Measurements from ENCODE around the gene SYNE2. TPM values are rescaled to one million over a fixed set of nuclear protein-coding genes. Genes with fewer than 3 reads are reported as not detected.

SYNE2 gene
- total and polyA plus RNA-seq, 10 of the 15 experiments (the other 5 are each of a cell fraction or from before 2014, with no cell fraction given): 2.1 to 52.7 (median 38.1) TPM

GRCh38 chr14:64201921-64202545 lies 349.2 kb downstream of the SYNE2 start:
- Histone ChIP-seq H3K36me3 (ENCODE audit: control insufficient read depth in 2 of 2, insufficient read depth in 2 of 2, low read length in 1 of 2) (peaks cover 3 to 4% of the 10 kb centered on the region in 2 experiments; a peak in 3 of 4 replicates), H3K4me1 (ENCODE audit: control insufficient read depth, insufficient read depth, low read length) (peaks cover 3% of the 10 kb centered on the region), H3K27me3 (replicated peaks in 1 of 2; ENCODE audit: control insufficient read depth in 2 of 2, insufficient read depth in 2 of 2, low read length in 1 of 2) (no peaks in the 10 kb centered on the region), H3K9me3 (replicated peaks; ENCODE audit: control insufficient read depth, insufficient read depth, low read length) (no peaks in the 10 kb centered on the region), H3K4me3 (no peak overlapping the region), H3K79me2 (ENCODE audit: control insufficient read depth, insufficient read depth, low read length) (no peaks in the 10 kb centered on the region; the same call in none of the 2 replicates), H2AFZ (ENCODE audit: control insufficient read depth, low read depth, low read length) (no peak overlapping the region), H4K20me1 (ENCODE audit: control insufficient read depth, insufficient read depth) (no peaks in the 10 kb centered on the region), H3K9ac (ENCODE audit: control insufficient read depth, insufficient read depth, low read length) (no peak overlapping the region), H3K27ac (ENCODE audit: control insufficient read depth, insufficient read depth) (no peak overlapping the region), H3K4me2 (ENCODE audit: control insufficient read depth, insufficient read depth) (no peak overlapping the region)
- no TSS peak for BruUV-seq (replicated peaks)
- intact Hi-C loops (cut with micrococcal nuclease; ENCODE audit: unreplicated experiment) (no loop called here), in situ Hi-C loops (cut with MboI) (no loop called here)
- RAD21 ChIA-PET (ENCODE audit: unreplicated experiment): no interaction called here
- ATAC-seq (no peak), DNase-seq (ENCODE audit: low read depth, low spot score) (no peak), FAIRE-seq (no peak)
- TF ChIP-seq USF1 (IDR thresholded peaks at IDR 0.05; ENCODE audit: borderline replicate concordance, extremely low read length, insufficient read depth, low read depth, low read length): no peak
- no peak for TF ChIP-seq ZZZ3 (IDR thresholded peaks at IDR 0.05; ENCODE audit: control insufficient read depth, insufficient read length, low read depth)
- no peak for TF ChIP-seq EGR1 (IDR thresholded peaks at IDR 0.05; ENCODE audit: borderline replicate concordance in 1 of 2, low read depth in 2 of 2, low read length in 2 of 2)
- TF ChIP-seq E2F8 (IDR thresholded peaks at IDR 0.05; ENCODE audit: low read depth, partially characterized antibody): no peak
- no peak for TF ChIP-seq SKIL (IDR thresholded peaks at IDR 0.05; ENCODE audit: low read depth, poor library complexity, severe bottlenecking)
- no peak for TF ChIP-seq GABPA (IDR thresholded peaks at IDR 0.05; ENCODE audit: low read depth)
- no peak for TF ChIP-seq HDAC2 (IDR thresholded peaks at IDR 0.05)
- TF ChIP-seq BCL3 (IDR thresholded peaks at IDR 0.05; ENCODE audit: borderline replicate concordance, insufficient read depth, low read depth, low read length, poor library complexity, severe bottlenecking): no peak
- TF ChIP-seq SMAD1 (IDR thresholded peaks at IDR 0.05; ENCODE audit: low read depth, partially characterized antibody): no peak
- no peak for TF ChIP-seq FOXM1 (IDR thresholded peaks at IDR 0.05; ENCODE audit: low read depth, low read length)
- no peak for TF ChIP-seq CBFB (IDR thresholded peaks at IDR 0.05; ENCODE audit: low read depth)
- no peak for TF ChIP-seq MEF2A (IDR thresholded peaks at IDR 0.05; ENCODE audit: insufficient read depth, low read depth, low read length)
- no peak for TF ChIP-seq BHLHE40 (IDR thresholded peaks at IDR 0.05; ENCODE audit: borderline replicate concordance in 1 of 2, low read depth in 2 of 2, low read length in 1 of 2)
- no peak for TF ChIP-seq SMARCA5 (IDR thresholded peaks at IDR 0.05)
- POLR2A ChIA-PET: interaction anchor here (0.6 to 1.4 kb wide), 2 partner anchors 24 to 770 kb away, joined by 3 to 4 read pairs; no protein-coding TSS in a partner anchor
- SMC1A ChIA-PET (ENCODE audit: uncharacterized antibody, unreplicated experiment): interaction anchor here (1.3 kb wide), 1 partner anchor 34 kb away, joined by 4 read pairs; no protein-coding TSS in a partner anchor
- 98% methylated on average over 18 of the region's 18 CpGs for WGBS (ENCODE audit: insufficient coverage, insufficient replicate concordance, low lambda C conversion rate, missing lambda C conversion rate)
- CTCF ChIA-PET: interaction anchor here (1.2 to 2.2 kb wide), 4 partner anchors 11 to 93 kb away, joined by 3 to 6 read pairs (median 4); partner anchors contain the start of gene ESR2
